Endothelial cell of umbilical vein (primary cell): Measurements from ENCODE around the gene PTCH2. TPM values are rescaled to one million over a fixed set of nuclear protein-coding genes. Genes with fewer than 3 reads are reported as not detected.

Experiments
- BruUV-seq: library from RNA; stranded (reverse); fragments of 400-500 nt; replicated peaks from 2 replicates; lab custom pipeline; 2021; lab: Mats Ljungman, UMichigan
- CTCF ChIA-PET: fragments of 300-600, 350-600 bp; sonication (Branson Sonifier 250); formaldehyde crosslinking; loops from one replicate; lab custom pipeline; 2021; ENCODE audit warnings: antibody characterized with exemption, inconsistent platforms; lab: Charles Lee
- POLR2A ChIA-PET: fragments of 300-600, 350-600 bp; sonication (Branson Sonifier 250); formaldehyde crosslinking; loops from one replicate; lab custom pipeline; 2021; ENCODE audit warnings: antibody characterized with exemption, inconsistent platforms; lab: Charles Lee
- DNase-seq: peaks from one replicate; pipeline ENCODE4 v3.0.0-alpha.2; 2011; ENCODE audit warnings: low read depth, low spot score
- FAIRE-seq: peaks from 2 replicates; lab custom pipeline; 2011; peaks lifted over from hg19 to GRCh38; lab: Jason Lieb, UNC
- H2AFZ ChIP-seq: 2 replicates; pipeline ENCODE4 v1.6.0; 2012; ENCODE audit warnings: low read depth, low read length, control low read depth, inconsistent platforms
- H3K27ac ChIP-seq: 2 replicates; pipeline ENCODE4 v1.5.1; 2011; ENCODE audit warnings: low read depth, mild to moderate bottlenecking, control low read depth, low read length, moderate library complexity; ENCODE audit not compliant: insufficient read depth
- H3K27me3 ChIP-seq, 2 experiments: 2 replicates each; pipeline versions ENCODE4 v1.6.0 to v1.6.1; 2011; ENCODE audit warnings: low read length in 2 of 2, mixed read lengths in 1 of 2; ENCODE audit not compliant: control insufficient read depth in 2 of 2, insufficient read depth in 2 of 2
- H3K36me3 ChIP-seq, 2 experiments: 2 replicates in 1 of 2; 3 replicates in 1 of 2; pipeline ENCODE4 v1.5.1; 2011; ENCODE audit warnings: low read length in 2 of 2, mild to moderate bottlenecking in 1 of 2, moderate library complexity in 1 of 2; ENCODE audit not compliant: control insufficient read depth in 2 of 2, insufficient read depth in 2 of 2; ENCODE audit errors: extremely low read depth in 1 of 2
- H3K4me1 ChIP-seq: 3 replicates; pipeline ENCODE4 v1.5.1; 2011; ENCODE audit warnings: mild to moderate bottlenecking, low read length; ENCODE audit not compliant: control insufficient read depth, insufficient read depth; ENCODE audit errors: extremely low read depth
- H3K4me2 ChIP-seq: 2 replicates; pipeline ENCODE4 v1.6.1; 2011; ENCODE audit warnings: low read length, control low read depth, mixed read lengths; ENCODE audit not compliant: insufficient read depth
- H3K4me3 ChIP-seq, 3 experiments: fragments of 200-600 bp in 1 of 3; sonication (generic), shearing (Covaris generic) in 1 of 3; replicated peaks in 1 of 3; 2 replicates each; pipeline ENCODE4 v1.5.1; 2011 to 2016; ENCODE audit warnings: control low read depth in 3 of 3, low read length in 3 of 3, mild to moderate bottlenecking in 2 of 3, inconsistent platforms in 1 of 3, low read depth in 1 of 3, moderate library complexity in 1 of 3; ENCODE audit not compliant: insufficient read depth in 1 of 3
- H3K79me2 ChIP-seq: 2 replicates; pipeline ENCODE4 v1.6.0; 2012; ENCODE audit warnings: low read length, inconsistent platforms; ENCODE audit not compliant: control insufficient read depth, insufficient read depth
- H3K9ac ChIP-seq: replicated peaks from 2 replicates; pipeline ENCODE3; 2011; ENCODE audit warnings: low read length, control low read depth; ENCODE audit not compliant: insufficient read depth; ENCODE audit errors: extremely low read depth
- H3K9me1 ChIP-seq: replicated peaks from 3 replicates; pipeline ENCODE4 v1.6.0; 2011; ENCODE audit warnings: mild to moderate bottlenecking, low read length; ENCODE audit not compliant: control insufficient read depth, insufficient read depth; ENCODE audit errors: extremely low read depth
- H3K9me3 ChIP-seq: replicated peaks from 2 replicates; pipeline ENCODE4 v1.5.1; 2012; ENCODE audit warnings: low read length, inconsistent platforms; ENCODE audit not compliant: control insufficient read depth, insufficient read depth
- H4K20me1 ChIP-seq: replicated peaks from 2 replicates; pipeline ENCODE3; 2011; ENCODE audit warnings: mild to moderate bottlenecking, low read length; ENCODE audit not compliant: control insufficient read depth, insufficient read depth; ENCODE audit errors: extremely low read depth
- CTCF ChIP-seq, 2 donors: IDR thresholded peaks; 1 replicate in 1 of 2; 2 replicates in 1 of 2; pipeline ENCODE4 v1.5.1; 2011; ENCODE audit warnings: low read length in 2 of 2, mild to moderate bottlenecking in 2 of 2, moderate library complexity in 2 of 2, control low read depth in 1 of 2, inconsistent platforms in 1 of 2, low read depth in 1 of 2; ENCODE audit not compliant: insufficient read depth in 1 of 2; ENCODE audit errors: extremely low read depth in 1 of 2
- EZH2 ChIP-seq: IDR thresholded peaks from 2 replicates; pipeline ENCODE4 v1.6.1; 2012; ENCODE audit warnings: borderline replicate concordance, low read depth, mild to moderate bottlenecking, moderate library complexity, low read length, inconsistent platforms; ENCODE audit not compliant: severe bottlenecking
- FOS ChIP-seq: IDR thresholded peaks from 2 replicates; pipeline ENCODE4 v1.6.1; 2011; ENCODE audit warnings: mild to moderate bottlenecking, low read length, moderate library complexity, borderline replicate concordance; ENCODE audit not compliant: insufficient read depth
- GATA2 ChIP-seq: IDR thresholded peaks from 2 replicates; pipeline ENCODE4 v1.7.0; 2011; ENCODE audit warnings: low read depth, mild to moderate bottlenecking, moderate library complexity, mixed read lengths, low read length; ENCODE audit not compliant: insufficient read length, insufficient read depth
- JUN ChIP-seq: IDR thresholded peaks from 2 replicates; pipeline ENCODE4 v1.6.1; 2011; ENCODE audit warnings: borderline replicate concordance, low read depth; ENCODE audit not compliant: insufficient read length, insufficient read depth
- MAX ChIP-seq: IDR thresholded peaks from 2 replicates; pipeline ENCODE4 v1.6.1; 2011; ENCODE audit not compliant: insufficient read depth, insufficient read length
- MYC ChIP-seq: IDR thresholded peaks from one replicate; pipeline ENCODE4 v1.6.1; 2011; ENCODE audit warnings: mild to moderate bottlenecking, low read depth, low read length
- POLR2A ChIP-seq: IDR thresholded peaks from 2 replicates; pipeline ENCODE4 v1.6.1; 2012; ENCODE audit warnings: low read depth, mild to moderate bottlenecking, control low read depth, low read length
- POLR2AphosphoS5 ChIP-seq: IDR thresholded peaks from 2 replicates; pipeline ENCODE4 v1.6.1; 2012; ENCODE audit warnings: low read depth, mild to moderate bottlenecking, control low read depth, low read length, moderate library complexity; ENCODE audit not compliant: insufficient read depth
- dilution Hi-C: fragments of 300-500 bp; cut with MboI; formaldehyde crosslinking; loops from one replicate; pipeline ENCODE4 v1.15.0; 2019; ENCODE audit warnings: low sequenced_read_pairs; ENCODE audit not compliant: extremely low pct_ligation_motif_present
- intact Hi-C: fragments of 100-400 bp; cut with micrococcal nuclease; formaldehyde crosslinking; loops from one replicate; pipeline ENCODE4 v1.10.0; 2022
- polyA plus RNA-seq, 4 experiments: library from polyadenylated mRNA; depleted of rRNA in 3 of 4; stranded (reverse) in 3 of 4; unstranded in 1 of 4; fragments of >200 nt; gene quantifications; 2 replicates each; pipeline versions ENCODE4 v1.2.1 to v1.2.3, GENCODE V29; 2011 to 2012; ENCODE audit warnings: missing spikeins in 1 of 4
- total RNA-seq: library from RNA; stranded (reverse); gene quantifications from 2 replicates; pipeline ENCODE4 v1.2.3, GENCODE V29; 2021

The PTCH2 gene
- total and polyA plus RNA-seq, 2 donors (not counting 3 experiments of a cell fraction or from before 2014, with no cell fraction given), result 1.8 TPM

GRCh38 chr1:44855742-44856141 lies 12.7 kb upstream of the PTCH2 start:
- H3K9me1 ChIP-seq, result no peaks in the 10 kb centered on the region
- FAIRE-seq, result no peak
- H3K9me3 ChIP-seq, result no peaks in the 10 kb centered on the region
- no peaks in the 10 kb centered on the region for H3K27me3 ChIP-seq
- H2AFZ ChIP-seq, result no peak overlapping the region
- BruUV-seq, result no TSS peak
- no peaks in the 10 kb centered on the region for H3K79me2 ChIP-seq
- no peak overlapping the region for H3K4me3 ChIP-seq
- DNase-seq, result no peak
- H3K4me2 ChIP-seq, result no peak overlapping the region
- TF ChIP-seq EZH2, result no peak
- no peak for TF ChIP-seq FOS
- TF ChIP-seq POLR2AphosphoS5, result no peak
- no peak for TF ChIP-seq GATA2
- no peak for TF ChIP-seq MAX
- TF ChIP-seq POLR2A, result no peak
- no peak for TF ChIP-seq MYC
- no peak for TF ChIP-seq CTCF (IDR thresholded peaks at IDR 0.05; ENCODE audit: extremely low read depth in 1 of 2, insufficient read depth in 1 of 2, low read depth in 1 of 2, low read length in 2 of 2)
- no peak for TF ChIP-seq JUN
- dilution Hi-C loops, result no loop called here
- intact Hi-C loops, result no loop called here
- CTCF ChIA-PET, result no interaction called here
- no peaks in the 10 kb centered on the region for H3K4me1 ChIP-seq
- H4K20me1 ChIP-seq, result no peaks in the 10 kb centered on the region
- POLR2A ChIA-PET, result interaction anchor here (0.7 kb wide), 1 partner anchor 448 kb away, joined by 3 read pairs; no protein-coding TSS in a partner anchor
- peaks cover 0 to 3% of the 10 kb centered on the region in 2 experiments for H3K36me3 ChIP-seq
- no peak overlapping the region for H3K9ac ChIP-seq
- no peak overlapping the region for H3K27ac ChIP-seq
